A204.1 (cell line): Measurements from ENCODE around the gene HCN2.
"Not testable (repeated sequence)": the region's sequence is repeated elsewhere in the genome, so short reads cannot be mapped to it uniquely, and the experiment has no call there.

Source experiments
- FAIRE-seq: peaks from 2 replicates; lab custom pipeline; 2012; peaks lifted over from hg19 to GRCh38; lab: Jason Lieb, UNC

Gene HCN2

GRCh38 chr19:621191-621590 lies 31.5 kb downstream of the HCN2 start:
- FAIRE-seq: not testable (repeated sequence)

- no peak for FAIRE-seq
Observed at GRCh38 chr19:621819-622218, 32.1 kb downstream of the HCN2 start.

DNA sequence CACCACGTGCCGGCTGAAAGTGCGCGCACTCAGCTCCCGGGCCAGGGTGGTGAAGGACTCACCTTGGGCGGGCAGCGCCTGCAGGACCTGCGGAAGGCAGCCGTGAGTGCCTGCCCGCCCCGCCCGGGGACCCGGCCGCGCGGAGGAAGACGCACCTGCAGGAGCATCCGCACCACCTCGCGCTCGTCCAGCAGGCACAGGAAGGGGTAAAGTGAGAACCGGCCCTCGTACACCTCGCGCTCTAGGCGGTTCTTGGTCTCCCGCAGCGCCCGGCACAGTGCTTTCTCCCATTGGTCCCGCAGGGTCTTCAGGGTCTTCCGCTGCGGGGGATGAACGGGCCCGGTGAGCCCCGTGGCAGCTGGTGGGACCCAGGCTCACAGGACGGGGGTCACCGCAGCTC lies 33.0 kb downstream of the HCN2 start:
- FAIRE-seq: no peak

DNA sequence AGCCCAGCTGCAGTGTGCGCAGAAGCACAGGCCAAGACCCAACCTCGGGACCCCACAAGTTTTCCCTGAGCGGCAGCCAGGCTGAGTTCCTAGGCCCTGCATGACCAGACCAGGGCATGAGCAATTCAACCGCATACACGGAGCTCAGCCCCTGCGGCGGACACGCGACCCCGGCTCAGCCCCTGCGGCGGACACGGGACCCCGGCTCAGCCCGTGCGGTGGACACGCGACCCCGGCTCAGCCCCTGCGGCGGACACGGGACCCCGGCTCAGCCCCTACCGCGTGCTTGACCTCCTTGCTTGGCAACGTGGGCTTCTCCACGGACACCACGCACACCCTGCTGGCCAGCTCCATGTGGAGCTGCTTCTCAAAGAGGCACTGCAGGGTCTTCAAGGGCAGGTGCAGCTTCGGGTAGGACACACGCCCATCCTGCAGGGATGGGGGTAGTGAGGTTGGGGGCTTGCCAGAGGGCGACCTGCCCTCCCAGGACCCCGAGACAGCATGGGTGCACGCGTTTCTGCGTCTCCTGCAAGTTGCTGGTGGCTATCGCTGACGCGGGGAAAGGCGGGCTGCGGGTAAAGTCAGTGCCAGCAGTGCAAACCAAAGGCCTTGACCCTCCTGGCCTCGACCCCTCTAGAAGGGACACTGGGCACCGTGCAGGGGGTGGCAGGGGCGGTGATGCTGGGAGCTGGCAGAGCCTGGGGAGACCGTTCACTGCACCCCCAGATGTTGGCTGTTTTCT lies 33.7 kb downstream of the HCN2 start:
- no peak for FAIRE-seq

DNA sequence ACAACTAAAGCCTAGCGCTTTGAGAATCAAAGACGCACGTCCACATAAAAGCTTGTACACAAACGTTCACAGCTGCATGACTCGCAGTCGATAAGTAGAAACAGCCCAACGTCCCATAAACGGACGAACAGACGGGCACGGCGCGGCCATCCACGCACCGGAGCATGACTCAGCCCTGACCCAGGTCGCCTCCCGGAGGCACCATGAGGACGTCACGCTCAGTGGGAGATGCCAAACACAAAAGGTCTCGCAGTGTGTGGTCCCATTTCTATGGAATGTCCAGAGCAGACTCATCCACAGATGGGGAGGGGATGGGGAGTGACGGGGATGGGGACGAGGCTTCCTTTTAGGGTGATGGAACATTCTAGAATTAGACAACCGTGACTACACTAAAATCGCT lies 34.3 kb downstream of the HCN2 start:
- FAIRE-seq: no peak

DNA sequence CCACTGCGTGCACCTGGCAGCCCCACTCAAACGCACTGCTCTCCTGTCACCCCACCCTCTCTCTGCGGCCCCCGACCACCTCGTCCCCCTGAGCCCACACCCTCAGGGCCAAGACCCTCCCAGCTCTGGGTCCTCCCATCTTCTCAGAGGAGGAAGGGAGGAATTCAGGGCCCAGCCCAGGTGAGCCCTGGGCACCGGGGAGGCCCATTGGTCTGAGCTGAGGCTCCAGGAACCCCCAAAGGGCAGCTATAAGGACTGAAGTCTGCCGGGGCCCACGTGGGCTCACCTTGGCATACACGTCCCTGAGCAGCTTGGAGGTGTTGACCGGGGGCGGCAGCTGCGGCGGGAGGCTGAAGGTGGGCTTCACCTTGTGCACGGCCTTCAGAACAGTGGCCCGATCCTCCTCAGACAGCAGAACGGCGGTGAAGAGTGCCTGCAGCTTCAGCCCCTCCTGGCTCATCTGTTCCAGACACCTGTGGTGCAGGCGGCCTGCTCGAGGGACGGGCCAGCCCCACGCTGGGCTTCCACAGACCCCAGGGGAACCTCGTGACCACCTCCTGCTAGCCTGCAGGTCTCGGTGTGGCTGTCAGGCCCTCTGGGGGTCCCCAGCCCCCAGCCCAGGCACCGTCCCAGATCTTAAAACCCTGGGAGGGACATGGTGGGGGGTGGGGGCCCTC lies 34.9 kb downstream of the HCN2 start:
- no peak for FAIRE-seq

GRCh38 chr19:625257-625656 lies 35.6 kb downstream of the HCN2 start:
- FAIRE-seq: no peak

GRCh38 chr19:626566-626965 lies 36.9 kb downstream of the HCN2 start:
- not testable (repeated sequence) for FAIRE-seq

DNA sequence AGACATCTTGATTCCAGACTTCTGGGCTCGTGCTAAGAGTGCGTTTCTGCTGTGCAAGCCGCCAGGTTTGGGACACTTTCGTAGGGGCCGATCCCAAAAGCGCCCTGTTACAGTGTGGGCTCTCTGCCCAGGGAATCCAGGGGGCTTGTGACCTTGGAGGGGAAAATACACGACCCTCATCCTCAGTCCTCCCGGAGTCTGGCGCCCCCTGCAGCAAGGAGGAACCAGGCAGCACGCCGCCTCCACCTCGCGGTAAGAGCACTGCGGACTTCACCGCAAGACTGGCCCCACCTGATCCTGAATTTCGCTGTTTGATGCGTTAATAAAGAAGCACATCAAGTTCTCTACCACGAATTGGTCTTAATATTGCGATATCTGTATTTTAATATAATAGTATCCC lies 38.5 kb downstream of the HCN2 start:
- no peak for FAIRE-seq

DNA sequence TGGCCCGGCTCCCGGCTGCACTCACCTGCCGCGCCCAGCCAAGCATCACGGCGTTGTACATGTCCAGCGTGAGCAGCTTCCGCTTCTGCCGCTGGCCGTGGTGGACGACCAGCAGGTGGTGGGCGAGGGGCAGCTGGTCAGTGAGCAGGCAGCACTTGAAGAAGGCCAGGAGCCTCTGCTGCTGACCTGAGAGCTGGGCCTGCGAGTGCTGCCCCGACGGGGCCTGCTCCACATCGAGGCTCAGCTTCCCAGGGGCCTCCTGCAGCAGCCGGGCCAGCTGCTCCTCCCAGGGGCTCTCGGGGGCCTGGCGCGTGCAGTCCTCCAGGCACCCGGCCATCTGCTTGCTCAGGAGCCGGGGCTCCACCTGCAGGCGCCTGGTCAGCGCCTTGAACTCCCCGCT lies 39.8 kb downstream of the HCN2 start:
- FAIRE-seq: not testable (repeated sequence)

GRCh38 chr19:629961-630714 lies 40.5 kb downstream of the HCN2 start:
- no peak for FAIRE-seq

DNA sequence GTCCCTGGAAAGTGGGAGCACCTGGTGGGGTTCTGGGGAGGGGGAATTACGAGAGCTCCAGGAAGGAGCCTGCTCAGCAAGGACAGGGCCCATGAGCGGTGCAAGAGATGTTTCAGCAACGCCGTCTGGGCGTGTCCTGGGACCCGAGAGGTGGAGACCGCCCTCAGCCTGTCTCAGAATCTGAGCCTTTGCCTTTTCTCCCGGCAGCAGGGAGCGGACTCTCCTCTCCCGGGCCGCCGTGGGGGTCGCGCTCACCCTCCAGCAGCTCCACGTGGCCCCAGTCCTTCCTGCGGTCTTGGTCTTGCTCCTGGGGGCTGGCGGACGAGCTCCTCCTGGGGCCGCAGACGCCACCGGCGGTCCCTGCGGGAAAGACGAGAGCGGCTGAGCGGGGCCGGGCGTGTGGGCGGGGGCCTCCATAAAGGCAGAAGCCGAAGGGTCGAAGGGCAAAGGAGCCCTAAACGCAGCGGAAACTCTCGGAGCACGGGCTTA lies 42.9 kb downstream of the HCN2 start:
- no peak for FAIRE-seq

GRCh38 chr19:633068-633785 lies 43.5 kb downstream of the HCN2 start, which contains the start of gene POLRMT:
POLRMT (minus strand) TSS chr19:633537; CDS start chr19:633512, 25 bp downstream.
- FAIRE-seq: peak; percentile 84

DNA sequence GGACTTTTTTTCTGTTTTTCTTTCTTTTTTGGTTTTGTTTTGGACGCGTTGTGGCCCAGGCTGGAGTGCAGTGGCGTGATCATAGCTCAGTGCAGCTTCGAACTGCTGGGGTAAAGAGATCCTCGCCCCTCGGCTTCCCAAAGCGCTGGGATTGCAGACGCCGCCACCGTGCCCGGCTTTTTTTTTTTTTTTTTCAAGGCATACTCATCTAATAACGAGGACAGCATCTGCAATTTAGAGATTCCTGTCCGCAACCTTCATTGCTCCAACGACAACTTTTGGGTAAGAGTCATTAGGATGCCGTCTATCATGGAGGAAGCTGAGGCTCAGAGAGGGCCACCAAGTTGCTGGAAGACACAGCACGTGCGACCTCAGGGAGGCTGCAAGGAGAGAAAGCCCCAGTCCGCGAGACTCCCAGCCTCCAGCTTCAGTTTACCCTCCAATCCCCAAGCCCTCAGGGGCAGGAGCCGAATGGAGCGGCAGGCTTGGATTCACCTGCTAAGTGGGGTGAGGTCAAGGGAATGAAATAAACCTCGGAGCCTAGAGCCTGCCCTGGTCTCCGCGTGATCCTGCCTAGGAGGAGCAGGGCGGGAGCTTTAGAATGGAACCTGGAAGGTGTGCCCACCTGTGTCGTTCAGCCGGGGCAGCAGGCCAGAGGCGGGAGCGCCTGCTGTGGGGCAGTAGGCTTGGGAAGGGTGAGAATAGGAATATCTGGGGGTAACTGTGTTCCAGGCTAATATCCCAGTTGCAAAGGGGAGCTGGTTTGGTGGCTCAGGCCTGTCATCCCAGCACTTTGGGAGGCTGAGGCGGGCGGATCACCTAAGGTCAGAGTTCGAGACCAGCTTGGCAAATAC lies 44.3 kb downstream of the HCN2 start:
- FAIRE-seq: no peak

DNA sequence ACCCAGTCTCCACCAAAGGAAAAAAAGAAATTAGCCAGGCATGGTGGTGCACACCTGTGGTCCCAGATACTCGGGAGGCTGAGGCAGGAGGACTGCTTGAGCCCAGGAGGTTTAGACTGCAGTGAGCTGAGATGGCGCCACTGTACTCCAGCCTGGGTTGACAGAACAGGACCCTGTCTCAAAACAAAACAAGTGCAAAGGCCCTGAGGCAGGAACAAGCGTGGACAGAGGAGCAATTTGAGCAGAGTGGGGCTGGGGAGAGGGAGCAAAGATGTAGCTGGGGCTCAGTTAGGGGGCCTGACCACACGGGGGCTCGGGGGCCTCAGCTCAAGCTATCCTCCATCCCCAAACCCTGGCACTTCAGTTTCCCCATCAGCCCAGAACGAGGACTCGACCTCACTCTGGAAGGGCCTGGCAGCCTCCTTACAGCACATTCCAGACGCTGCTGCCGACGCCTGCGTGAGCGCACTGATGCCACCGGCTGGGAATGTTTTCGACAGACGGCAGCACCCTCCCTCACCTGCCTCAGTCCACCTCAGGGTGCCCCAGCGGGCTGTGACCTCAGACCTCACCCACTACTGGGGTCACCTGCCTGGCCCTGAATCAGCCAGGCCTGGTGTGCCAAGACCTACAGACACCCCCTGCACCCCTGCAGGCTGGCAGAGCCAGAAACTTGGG lies 45.4 kb downstream of the HCN2 start:
- no peak for FAIRE-seq

GRCh38 chr19:638906-639252 lies 49.2 kb downstream of the HCN2 start:
- FAIRE-seq: no peak

DNA sequence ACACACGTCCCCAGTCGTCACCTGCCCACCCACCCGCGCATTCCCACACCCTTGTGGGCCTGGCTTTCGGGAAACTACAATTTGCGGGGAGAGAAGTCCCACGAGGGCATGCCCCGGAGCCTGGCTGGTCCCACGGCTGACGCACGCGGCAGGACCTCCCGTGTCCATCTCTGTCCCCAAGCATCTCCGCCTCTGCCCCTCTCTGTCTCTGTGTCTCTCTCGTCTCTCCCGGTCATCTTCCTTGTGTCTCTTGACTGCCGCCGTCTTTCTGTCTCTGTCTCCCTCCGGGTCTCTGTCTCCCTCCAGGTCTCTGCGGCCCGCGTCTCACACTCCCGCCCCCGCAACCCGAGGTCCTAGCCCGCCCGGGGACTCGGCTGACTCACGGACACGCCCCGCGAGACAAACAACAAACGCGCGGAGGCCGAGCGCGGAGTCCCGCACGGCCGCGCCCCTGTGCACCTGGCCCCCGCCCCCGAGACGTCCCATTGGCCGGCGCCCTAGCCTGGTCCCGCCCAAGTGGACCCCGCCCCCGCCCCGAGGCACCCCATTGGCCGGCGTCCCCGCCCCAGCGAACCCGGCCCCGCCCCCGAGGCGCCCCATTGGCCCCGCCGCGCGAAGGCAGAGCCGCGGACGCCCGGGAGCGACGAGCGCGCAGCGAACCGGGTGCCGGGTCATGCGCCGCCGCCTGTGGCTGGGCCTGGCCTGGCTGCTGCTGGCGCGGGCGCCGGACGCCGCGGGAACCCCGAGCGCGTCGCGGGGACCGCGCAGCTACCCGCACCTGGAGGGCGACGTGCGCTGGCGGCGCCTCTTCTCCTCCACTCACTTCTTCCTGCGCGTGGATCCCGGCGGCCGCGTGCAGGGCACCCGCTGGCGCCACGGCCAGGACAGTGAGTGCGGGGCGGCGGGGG lies 49.8 kb downstream of the HCN2 start, which contains the start of gene FGF22:
TSS of gene FGF22 (plus strand) at position 627 of the 908 bp plus-strand sequence. CDS start at position 674, 47 bp downstream.
- FAIRE-seq: no peak

DNA sequence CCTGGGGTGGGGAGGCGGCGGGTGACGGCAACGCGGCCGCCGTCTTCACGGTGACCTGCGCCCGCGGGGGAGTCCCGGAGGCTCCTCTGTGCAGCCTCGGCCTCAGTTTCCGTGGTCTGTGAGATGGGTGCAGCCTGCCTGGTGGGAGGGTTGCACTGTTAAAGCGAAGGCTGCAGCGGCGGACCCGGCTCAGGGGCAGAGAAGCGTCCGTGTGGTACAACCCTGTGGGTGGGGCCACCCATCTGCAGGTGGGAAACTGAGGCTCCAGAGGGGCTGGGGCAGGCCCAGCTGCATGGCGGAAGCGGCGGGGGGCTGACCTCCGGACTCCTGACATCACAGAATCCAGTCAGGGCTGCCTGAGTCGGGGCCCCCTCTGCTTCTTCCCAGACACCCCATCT lies 50.5 kb downstream of the HCN2 start:
- FAIRE-seq: no peak

- no peak for FAIRE-seq
Observed at GRCh38 chr19:640606-641189, 51.0 kb downstream of the HCN2 start.
